H1 (cell line): ENCODE measurements around the gene TBCD. TPM values are rescaled to one million over a fixed set of nuclear protein-coding genes. Genes with fewer than 3 reads are reported as not detected.

Experiments
- CTCF ChIA-PET: fragments of 300-600 bp; sonication (Branson Sonifier 250); formaldehyde crosslinking; loops from one replicate; lab custom pipeline; 2021; ENCODE audit not compliant: partially characterized antibody; lab: Charles Lee
- POLR2A ChIA-PET: fragments of 300-600 bp; sonication (Branson Sonifier 250); formaldehyde crosslinking; loops from one replicate; lab custom pipeline; 2021; ENCODE audit warnings: inconsistent platforms; ENCODE audit not compliant: partially characterized antibody; lab: Charles Lee
- DNase-seq, 2 experiments: peaks; one replicate each; pipeline versions ENCODE4 v3.0.0 to v3.0.0-alpha.2; 2010 to 2022; ENCODE audit warnings: low spot score in 2 of 2, low read depth in 1 of 2, mixed read lengths in 1 of 2
- FAIRE-seq: peaks from 2 replicates; lab custom pipeline; 2011; peaks lifted over from hg19 to GRCh38; lab: Jason Lieb, UNC
- H2AFZ ChIP-seq: 2 replicates; pipeline ENCODE4 v1.8.1; 2012; ENCODE audit warnings: low read length, inconsistent platforms
- H2AK5ac ChIP-seq: 2 replicates; pipeline ENCODE4 v1.6.1; 2013; ENCODE audit warnings: low read depth, low read length
- H2BK120ac ChIP-seq: replicated peaks from 2 replicates; pipeline ENCODE3; 2013; ENCODE audit warnings: low read depth, low read length, inconsistent platforms
- H2BK12ac ChIP-seq: 2 replicates; pipeline ENCODE4 v1.6.1; 2013; ENCODE audit warnings: low read depth, low read length
- H2BK15ac ChIP-seq: 2 replicates; pipeline ENCODE4 v1.6.1; 2013; ENCODE audit warnings: low read length
- H2BK20ac ChIP-seq: 2 replicates; pipeline ENCODE4 v1.6.1; 2013; ENCODE audit warnings: low read length
- H2BK5ac ChIP-seq: 2 replicates; pipeline ENCODE4 v1.6.1; 2013; ENCODE audit warnings: low read depth, low read length
- H3K14ac ChIP-seq: 2 replicates; pipeline ENCODE4 v1.6.1; 2013; ENCODE audit warnings: inconsistent platforms; ENCODE audit not compliant: insufficient read length
- H3K18ac ChIP-seq: 2 replicates; pipeline ENCODE4 v1.6.1; 2013; ENCODE audit warnings: low read length; ENCODE audit errors: extremely low read depth
- H3K23ac ChIP-seq: 2 replicates; pipeline ENCODE4 v1.6.1; 2013; ENCODE audit warnings: inconsistent platforms; ENCODE audit not compliant: insufficient read length
- H3K23me2 ChIP-seq: 2 replicates; pipeline ENCODE4 v1.6.1; 2013; ENCODE audit warnings: low read depth, low read length
- H3K27ac ChIP-seq: 2 replicates; pipeline ENCODE4 v1.6.1; 2011; ENCODE audit warnings: low read depth, low read length, inconsistent platforms
- H3K27me3 ChIP-seq, 4 experiments: replicated peaks in 1 of 4; 1 replicate in 1 of 4; 2 replicates in 3 of 4; pipeline versions ENCODE4 v1.6.1 to v1.8.1; 2011 to 2013; ENCODE audit warnings: low read length in 3 of 4, mild to moderate bottlenecking in 3 of 4, inconsistent platforms in 2 of 4, mixed read lengths in 2 of 4, moderate library complexity in 1 of 4; ENCODE audit not compliant: control insufficient read depth in 3 of 4, insufficient read depth in 3 of 4; ENCODE audit errors: extremely low read depth in 1 of 4
- H3K36me3 ChIP-seq, 4 experiments: 2 replicates each; pipeline versions ENCODE4 v1.6.1 to v1.8.1; 2011 to 2013; ENCODE audit warnings: mild to moderate bottlenecking in 4 of 4, low read length in 3 of 4, moderate library complexity in 2 of 4, control low read depth in 1 of 4, inconsistent platforms in 1 of 4; ENCODE audit not compliant: insufficient read depth in 4 of 4, control insufficient read depth in 2 of 4
- H3K4ac ChIP-seq: replicated peaks from 2 replicates; pipeline ENCODE3; 2013; ENCODE audit warnings: low read length, low read depth, mixed read lengths, inconsistent platforms; ENCODE audit not compliant: insufficient read length
- H3K4me1 ChIP-seq, 4 experiments: replicated peaks in 1 of 4; 1 replicate in 1 of 4; 2 replicates in 3 of 4; pipeline versions ENCODE4 v1.6.1 to v1.8.1; 2011 to 2013; ENCODE audit warnings: low read length in 3 of 4, inconsistent platforms in 2 of 4, mixed read lengths in 1 of 4; ENCODE audit not compliant: insufficient read depth in 4 of 4, control insufficient read depth in 3 of 4
- H3K4me2 ChIP-seq, 2 experiments: 2 replicates each; pipeline versions ENCODE4 v1.6.1 to v1.8.1; 2011 to 2013; ENCODE audit warnings: low read depth in 2 of 2, low read length in 2 of 2, control low read depth in 1 of 2, inconsistent platforms in 1 of 2, mild to moderate bottlenecking in 1 of 2; ENCODE audit not compliant: insufficient read depth in 1 of 2
- H3K4me3 ChIP-seq, 4 experiments: fragments of 200-600, 300-600 bp in 1 of 4; sonication (generic), shearing (Covaris generic), sonication (Bioruptor Twin) in 1 of 4; 2 replicates each; pipeline versions ENCODE4 v1.5.1 to v1.8.1; 2011 to 2016; ENCODE audit warnings: low read length in 4 of 4, low read depth in 3 of 4, control low read depth in 2 of 4, inconsistent platforms in 2 of 4, mild to moderate bottlenecking in 2 of 4, mixed read lengths in 1 of 4, moderate library complexity in 1 of 4; ENCODE audit not compliant: insufficient read depth in 2 of 4; ENCODE audit errors: extremely low read depth in 1 of 4
- H3K56ac ChIP-seq: replicated peaks from 2 replicates; pipeline ENCODE3; 2013; ENCODE audit warnings: low read depth, mild to moderate bottlenecking, mixed read lengths, low read length, inconsistent platforms; ENCODE audit not compliant: insufficient read length
- H3K79me1 ChIP-seq: 2 replicates; pipeline ENCODE4 v1.6.1; 2013; ENCODE audit warnings: low read depth, low read length, control low read depth
- H3K79me2 ChIP-seq, 2 experiments: 2 replicates each; pipeline versions ENCODE4 v1.6.1 to v1.8.1; 2012 to 2013; ENCODE audit warnings: low read length in 2 of 2, mild to moderate bottlenecking in 2 of 2, inconsistent platforms in 1 of 2; ENCODE audit not compliant: insufficient read depth in 2 of 2, control insufficient read depth in 1 of 2
- H3K9ac ChIP-seq, 4 experiments: replicated peaks in 1 of 4; 1 replicate in 1 of 4; 2 replicates in 3 of 4; pipeline versions ENCODE4 v1.6.1 to v1.8.1; 2011 to 2013; ENCODE audit warnings: low read depth in 3 of 4, low read length in 3 of 4, control low read depth in 2 of 4, mild to moderate bottlenecking in 2 of 4, moderate library complexity in 2 of 4, inconsistent platforms in 1 of 4; ENCODE audit errors: extremely low read depth in 1 of 4
- H3K9me3 ChIP-seq, 2 experiments: 2 replicates each; pipeline versions ENCODE4 v1.6.1 to v1.8.1; 2012 to 2013; ENCODE audit warnings: mild to moderate bottlenecking in 2 of 2, moderate library complexity in 2 of 2, control low read depth in 1 of 2, inconsistent platforms in 1 of 2, low read depth in 1 of 2, low read length in 1 of 2, mixed read lengths in 1 of 2; ENCODE audit not compliant: insufficient read depth in 2 of 2
- H4K20me1 ChIP-seq, 2 experiments: replicated peaks in 1 of 2; 2 replicates each; pipeline versions ENCODE3 to v1.8.1; 2011 to 2013; ENCODE audit warnings: inconsistent platforms in 2 of 2, low read length in 2 of 2, mild to moderate bottlenecking in 1 of 2; ENCODE audit not compliant: insufficient read depth in 2 of 2, control insufficient read depth in 1 of 2
- H4K5ac ChIP-seq: 2 replicates; pipeline ENCODE4 v1.6.1; 2013; ENCODE audit warnings: low read length, low read depth, mixed read lengths, inconsistent platforms; ENCODE audit not compliant: insufficient read length
- H4K8ac ChIP-seq: 2 replicates; pipeline ENCODE4 v1.8.0; 2013; ENCODE audit warnings: mild to moderate bottlenecking, moderate library complexity, low read length, inconsistent platforms; ENCODE audit not compliant: insufficient read depth; ENCODE audit errors: extremely low read depth
- H4K91ac ChIP-seq: replicated peaks from 2 replicates; pipeline ENCODE3; 2013; ENCODE audit warnings: low read length, mixed read lengths, inconsistent platforms; ENCODE audit not compliant: insufficient read length
- BACH1 ChIP-seq: IDR thresholded peaks from 2 replicates; pipeline ENCODE4 v1.6.1; 2012; ENCODE audit warnings: low read length, improper control_type of control experiment
- CBX8 ChIP-seq: fragments of 300-800, 300-1000 bp; sonication (generic); IDR thresholded peaks from 2 replicates; pipeline ENCODE4 v1.7.1; 2016; ENCODE audit warnings: low read depth, low read length, borderline replicate concordance
- WGBS, 2 experiments: shearing (Covaris generic) in 1 of 2; methylation state at CpG; one replicate each; pipeline versions ENCODE4 v1.1.6 to v1.1.7; 2013 to 2015; ENCODE audit warnings: low lambda C conversion rate in 2 of 2, mixed read lengths in 2 of 2, inconsistent platforms in 1 of 2, low coverage in 1 of 2, missing lambda C conversion rate in 1 of 2; ENCODE audit not compliant: insufficient replicate concordance in 2 of 2, insufficient coverage in 1 of 2, insufficient read length in 1 of 2; ENCODE audit errors: extremely low coverage in 1 of 2, missing lambda C conversion rate in 1 of 2; 5-methylcytosine and 5-hydroxymethylcytosine counted together
- polyA plus RNA-seq, 7 experiments: library from polyadenylated mRNA; depleted of rRNA in 3 of 7; stranded (reverse) in 5 of 7; unstranded in 2 of 7; fragments of >200 nt in 5 of 7; fragments of 200-250 nt in 2 of 7; gene quantifications; 1 replicate in 5 of 7; 2 replicates in 1 of 7; 4 replicates in 1 of 7; pipeline versions ENCODE4 v1.2.1 to v1.2.3, GENCODE V29; 2011 to 2013; ENCODE audit warnings: missing spikeins in 2 of 7, mixed read lengths in 2 of 7
- total RNA-seq: library from RNA; stranded (reverse); fragmentation: NEBNext Ultra II Directional; extraction: Animal tissue kit (Norgen Biotek cat#: 25700); gene quantifications from 2 replicates; pipeline ENCODE4 v1.2.1, GENCODE V29; 2021

The TBCD gene
- total and polyA plus RNA-seq, 2 of the 8 experiments (the other 6 are each of a cell fraction or from before 2014, with no cell fraction given) = 118 to 162 TPM

- H3K4me3 ChIP-seq = no peak overlapping the region
- ChIA-PET POLR2A (no interaction called here), CTCF (interaction anchor here (1.5 to 3.9 kb wide), 3 partner anchors 13 to 146 kb away, joined by 3 to 16 read pairs (median 11); no protein-coding TSS in a partner anchor)
- no peaks in the 10 kb centered on the region for H3K27me3 ChIP-seq
- H3K4ac ChIP-seq = no peak overlapping the region
- H2BK15ac ChIP-seq = no peak overlapping the region
- no peak overlapping the region for H4K8ac ChIP-seq
- H3K36me3 ChIP-seq = peaks cover 11 to 55% (median 38%) of the 10 kb centered on the region in 4 experiments; a peak in 6 of 8 replicates
- H3K27ac ChIP-seq = no peak overlapping the region
- no peak for TF ChIP-seq BACH1
- TF ChIP-seq CBX8 = no peak
- H2BK120ac ChIP-seq = no peak overlapping the region
- no peak overlapping the region for H3K18ac ChIP-seq
- H4K91ac ChIP-seq = no peak overlapping the region
- no peak overlapping the region for H2BK20ac ChIP-seq
- no peaks in the 10 kb centered on the region for H3K23me2 ChIP-seq
- no peak overlapping the region for H3K4me2 ChIP-seq
- no peak overlapping the region for H3K9ac ChIP-seq
- H4K20me1 ChIP-seq = peaks cover 0 to 8% of the 10 kb centered on the region in 2 experiments
- DNase-seq (no peak), FAIRE-seq (no peak)
- no peaks in the 10 kb centered on the region for H3K9me3 ChIP-seq
- H2BK5ac ChIP-seq = no peak overlapping the region
- no peak overlapping the region for H3K23ac ChIP-seq
- H3K79me2 ChIP-seq = no peaks in the 10 kb centered on the region
- no peak overlapping the region for H3K56ac ChIP-seq
- H2AK5ac ChIP-seq = no peak overlapping the region
- no peak overlapping the region for H2BK12ac ChIP-seq
- WGBS, 2 experiments = 94% methylated on average over 16 of the region's 17 CpGs; no CpG with 5 or more reads in 1 of the 2 experiments
- H3K4me1 ChIP-seq = no peaks in the 10 kb centered on the region
- H2AFZ ChIP-seq = no peak overlapping the region
- H3K14ac ChIP-seq = no peak overlapping the region
- no peaks in the 10 kb centered on the region; the same call in 1 of the 2 replicates for H3K79me1 ChIP-seq
- no peak overlapping the region for H4K5ac ChIP-seq
Measured at GRCh38 chr17:82927311-82927660, 175.4 kb downstream of the TBCD start.
